ENCODE data around the gene LSP1. TPM values are rescaled to one million over a fixed set of nuclear protein-coding genes. Genes with fewer than 3 reads are reported as not detected.

Gene LSP1
- total RNA-seq, 1 experiment from 2014 or later = 0.90 TPM

- Histone ChIP-seq H3K4me3 (ENCODE audit: low read depth in 2 of 2, low read length in 2 of 2) (no peak overlapping the region), H3K27me3 (ENCODE audit: control insufficient read depth, insufficient read depth, low read length) (no peaks in the 10 kb centered on the region), H3K27ac (ENCODE audit: low read length) (no peak overlapping the region), H3K36me3 (ENCODE audit: control insufficient read depth, insufficient read depth, low read length) (no peaks in the 10 kb centered on the region), H3K4me1 (ENCODE audit: control insufficient read depth, insufficient read depth, low read length) (peaks cover 53% of the 10 kb centered on the region), H3K9me3 (ENCODE audit: control insufficient read depth, insufficient read depth, low read depth, low read length) (no peaks in the 10 kb centered on the region)
- ChIA-PET CTCF (interaction anchor here (0.6 to 1.6 kb wide), 11 partner anchors 17 to 447 kb away, joined by 3 to 12 read pairs (median 5); partner anchors contain the start of genes BRSK2 and H19), POLR2A (no interaction called here)
- no TSS peak for BruUV-seq (replicated peaks)
- in situ Hi-C loops (cut with HindIII; ENCODE audit: low pct_unique_long_range_greater_than_20kb, low sequenced_read_pairs) = no loop called here
- ATAC-seq (no peak), DNase-seq (ENCODE audit: low read depth, low spot score) (no peak)
- intact Hi-C loops (cut with micrococcal nuclease; ENCODE audit: unreplicated experiment) = no loop called here
- TF ChIP-seq CTCF (IDR thresholded peaks at IDR 0.05) (no peak), REST (IDR thresholded peaks at IDR 0.05; ENCODE audit: insufficient read depth in 1 of 2, low read depth in 2 of 2, low read length in 1 of 2) (no peak)
Measured at GRCh38 chr11:1836011-1836945, 16.6 kb upstream of the LSP1 start.

- Histone ChIP-seq H3K27ac (ENCODE audit: low read length) (no peak overlapping the region), H3K4me1 (ENCODE audit: control insufficient read depth, insufficient read depth, low read length) (peaks cover 42% of the 10 kb centered on the region), H3K4me3 (ENCODE audit: low read depth in 2 of 2, low read length in 2 of 2) (no peak overlapping the region), H3K36me3 (ENCODE audit: control insufficient read depth, insufficient read depth, low read length) (no peaks in the 10 kb centered on the region), H3K9me3 (ENCODE audit: control insufficient read depth, insufficient read depth, low read depth, low read length) (no peaks in the 10 kb centered on the region), H3K27me3 (ENCODE audit: control insufficient read depth, insufficient read depth, low read length) (no peaks in the 10 kb centered on the region)
- BruUV-seq (replicated peaks) = no TSS peak
- CTCF ChIA-PET = interaction anchor here (0.7 to 1.6 kb wide), 6 partner anchors 16 to 315 kb away, joined by 3 to 12 read pairs (median 5); partner anchors contain the start of gene H19
- no peak for TF ChIP-seq REST (IDR thresholded peaks at IDR 0.05; ENCODE audit: insufficient read depth in 1 of 2, low read depth in 2 of 2, low read length in 1 of 2)
- TF ChIP-seq CTCF (IDR thresholded peaks at IDR 0.05) = peak; percentile 99
- intact Hi-C loops (cut with micrococcal nuclease; ENCODE audit: unreplicated experiment) (loop anchor here (1.0 kb wide), 1 partner anchor 32 kb away; no protein-coding TSS in a partner anchor), in situ Hi-C loops (cut with HindIII; ENCODE audit: low pct_unique_long_range_greater_than_20kb, low sequenced_read_pairs) (no loop called here)
- POLR2A ChIA-PET = no interaction called here
- DNase-seq (ENCODE audit: low read depth, low spot score) (no peak), ATAC-seq (peak; percentile 72)
Measured at GRCh38 chr11:1837171-1838076, 15.5 kb upstream of the LSP1 start.

Measured in Panc1 (cell line).